Fibroblast of lung (primary cell): Measurements from ENCODE around the gene GNGT1.

Experiments
- EZH2 ChIP-seq: IDR thresholded peaks from 2 replicates; pipeline ENCODE4 v1.5.1; 2012; ENCODE audit warnings: low read length, control low read depth, mild to moderate bottlenecking; ENCODE audit errors: missing control alignments
- TF ChIP-seq, protein P1 (sequence below), 2 donors: IDR thresholded peaks in 1 of 2; conservative IDR thresholded peaks in 1 of 2; 1 replicate in 1 of 2; 2 replicates in 1 of 2; pipeline ENCODE4 v1.5.1; 2011 to 2012; ENCODE audit warnings: low read length in 2 of 2, control low read depth in 1 of 2, inconsistent platforms in 1 of 2, low read depth in 1 of 2, mild to moderate bottlenecking in 1 of 2

- TF ChIP-seq, protein P1, sequence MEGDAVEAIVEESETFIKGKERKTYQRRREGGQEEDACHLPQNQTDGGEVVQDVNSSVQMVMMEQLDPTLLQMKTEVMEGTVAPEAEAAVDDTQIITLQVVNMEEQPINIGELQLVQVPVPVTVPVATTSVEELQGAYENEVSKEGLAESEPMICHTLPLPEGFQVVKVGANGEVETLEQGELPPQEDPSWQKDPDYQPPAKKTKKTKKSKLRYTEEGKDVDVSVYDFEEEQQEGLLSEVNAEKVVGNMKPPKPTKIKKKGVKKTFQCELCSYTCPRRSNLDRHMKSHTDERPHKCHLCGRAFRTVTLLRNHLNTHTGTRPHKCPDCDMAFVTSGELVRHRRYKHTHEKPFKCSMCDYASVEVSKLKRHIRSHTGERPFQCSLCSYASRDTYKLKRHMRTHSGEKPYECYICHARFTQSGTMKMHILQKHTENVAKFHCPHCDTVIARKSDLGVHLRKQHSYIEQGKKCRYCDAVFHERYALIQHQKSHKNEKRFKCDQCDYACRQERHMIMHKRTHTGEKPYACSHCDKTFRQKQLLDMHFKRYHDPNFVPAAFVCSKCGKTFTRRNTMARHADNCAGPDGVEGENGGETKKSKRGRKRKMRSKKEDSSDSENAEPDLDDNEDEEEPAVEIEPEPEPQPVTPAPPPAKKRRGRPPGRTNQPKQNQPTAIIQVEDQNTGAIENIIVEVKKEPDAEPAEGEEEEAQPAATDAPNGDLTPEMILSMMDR (conservative IDR thresholded peaks at IDR 0.05 in 1 of 2, IDR thresholded peaks at IDR 0.05 in 1 of 2; ENCODE audit: low read depth in 1 of 2, low read length in 2 of 2) = no peak
- no peak for TF ChIP-seq EZH2
Measured at GRCh38 chr7:93921186-93921585, 14.8 kb downstream of the GNGT1 start.
